Measurements from ENCODE around the gene POU2F3.
A peak's percentile ranks its signal among the peaks of the same experiment; 100 is the strongest.

POU2F3 gene

GRCh38 chr11:120239713-120240640, at the start of gene POU2F3:
TSS of gene POU2F3 (plus strand) at chr11:120240140. CDS start at chr11:120240344, 204 bp downstream.
- in situ Hi-C loops (cut with HindIII; ENCODE audit: low pct_unique_long_range_greater_than_20kb, low sequenced_read_pairs) = no loop called here
- DNase-seq (ENCODE audit: low read depth in 1 of 2, low spot score in 1 of 2) = peak; percentile 72 to 80
- TF ChIP-seq JUND (IDR thresholded peaks at IDR 0.05; ENCODE audit: low read depth) = no peak

- in situ Hi-C loops (cut with HindIII; ENCODE audit: low pct_unique_long_range_greater_than_20kb, low sequenced_read_pairs) = no loop called here
- TF ChIP-seq JUND (IDR thresholded peaks at IDR 0.05; ENCODE audit: low read depth) = no peak
- DNase-seq (ENCODE audit: low read depth in 1 of 2, low spot score in 1 of 2) = no peak
Observed at GRCh38 chr11:120191058-120191457, 48.9 kb upstream of the POU2F3 start.

GRCh38 chr11:120192831-120193625, 46.9 kb upstream of the POU2F3 start:
- DNase-seq (ENCODE audit: low read depth in 1 of 2, low spot score in 1 of 2) = no peak
- in situ Hi-C loops (cut with HindIII; ENCODE audit: low pct_unique_long_range_greater_than_20kb, low sequenced_read_pairs) = no loop called here
- no peak for TF ChIP-seq JUND (IDR thresholded peaks at IDR 0.05; ENCODE audit: low read depth)

GRCh38 chr11:120194166-120194565, 45.8 kb upstream of the POU2F3 start:
- in situ Hi-C loops (cut with HindIII; ENCODE audit: low pct_unique_long_range_greater_than_20kb, low sequenced_read_pairs) = no loop called here
- no peak for DNase-seq (ENCODE audit: low read depth in 1 of 2, low spot score in 1 of 2)
- no peak for TF ChIP-seq JUND (IDR thresholded peaks at IDR 0.05; ENCODE audit: low read depth)

- no peak for DNase-seq (ENCODE audit: low read depth in 1 of 2, low spot score in 1 of 2)
- in situ Hi-C loops (cut with HindIII; ENCODE audit: low pct_unique_long_range_greater_than_20kb, low sequenced_read_pairs) = no loop called here
- no peak for TF ChIP-seq JUND (IDR thresholded peaks at IDR 0.05; ENCODE audit: low read depth)
Observed at GRCh38 chr11:120195601-120196320, 44.2 kb upstream of the POU2F3 start.

- DNase-seq (ENCODE audit: low read depth in 1 of 2, low spot score in 1 of 2) = no peak
- no peak for TF ChIP-seq JUND (IDR thresholded peaks at IDR 0.05; ENCODE audit: low read depth)
- in situ Hi-C loops (cut with HindIII; ENCODE audit: low pct_unique_long_range_greater_than_20kb, low sequenced_read_pairs) = no loop called here
Observed at GRCh38 chr11:120196826-120197225, 43.1 kb upstream of the POU2F3 start.

GRCh38 chr11:120197251-120197891, 42.6 kb upstream of the POU2F3 start:
- in situ Hi-C loops (cut with HindIII; ENCODE audit: low pct_unique_long_range_greater_than_20kb, low sequenced_read_pairs) = no loop called here
- no peak for TF ChIP-seq JUND (IDR thresholded peaks at IDR 0.05; ENCODE audit: low read depth)
- DNase-seq (ENCODE audit: low read depth in 1 of 2, low spot score in 1 of 2) = no peak

- no peak for DNase-seq (ENCODE audit: low read depth in 1 of 2, low spot score in 1 of 2)
- in situ Hi-C loops (cut with HindIII; ENCODE audit: low pct_unique_long_range_greater_than_20kb, low sequenced_read_pairs) = no loop called here
- TF ChIP-seq JUND (IDR thresholded peaks at IDR 0.05; ENCODE audit: low read depth) = no peak
Observed at GRCh38 chr11:120197977-120198376, 42.0 kb upstream of the POU2F3 start.

- in situ Hi-C loops (cut with HindIII; ENCODE audit: low pct_unique_long_range_greater_than_20kb, low sequenced_read_pairs) = no loop called here
- DNase-seq (ENCODE audit: low read depth in 1 of 2, low spot score in 1 of 2) = no peak
- TF ChIP-seq JUND (IDR thresholded peaks at IDR 0.05; ENCODE audit: low read depth) = no peak
Observed at GRCh38 chr11:120198403-120198786, 41.5 kb upstream of the POU2F3 start.

- DNase-seq (ENCODE audit: low read depth in 1 of 2, low spot score in 1 of 2) = no peak
- no peak for TF ChIP-seq JUND (IDR thresholded peaks at IDR 0.05; ENCODE audit: low read depth)
- in situ Hi-C loops (cut with HindIII; ENCODE audit: low pct_unique_long_range_greater_than_20kb, low sequenced_read_pairs) = no loop called here
Observed at GRCh38 chr11:120198787-120199469, 41.0 kb upstream of the POU2F3 start.

- TF ChIP-seq JUND (IDR thresholded peaks at IDR 0.05; ENCODE audit: low read depth) = no peak
- in situ Hi-C loops (cut with HindIII; ENCODE audit: low pct_unique_long_range_greater_than_20kb, low sequenced_read_pairs) = no loop called here
- DNase-seq (ENCODE audit: low read depth in 1 of 2, low spot score in 1 of 2) = no peak
Observed at GRCh38 chr11:120199613-120200012, 40.3 kb upstream of the POU2F3 start.

Data from T47D (cell line).